Nephron progenitor cell (in vitro differentiated cells): Measurements from ENCODE around the gene HGF.

ENCODE experiments used
- DNase-seq: peaks from one replicate; pipeline ENCODE4 v3.0.0; 2021
- H3K27ac Mint-ChIP-seq: 2 replicates; pipeline ENCODE4 v1.8.0; 2021; ENCODE audit warnings: mild to moderate bottlenecking, moderate library complexity, mixed read lengths
- H3K27me3 Mint-ChIP-seq: 2 replicates; pipeline ENCODE4 v1.8.0; 2021; ENCODE audit warnings: mild to moderate bottlenecking, low read depth, mixed read lengths; ENCODE audit not compliant: poor library complexity
- H3K36me3 Mint-ChIP-seq: 2 replicates; pipeline ENCODE4 v1.8.0; 2021; ENCODE audit warnings: low read depth, mixed read lengths
- H3K4me1 Mint-ChIP-seq: 2 replicates; pipeline ENCODE4 v1.8.0; 2021; ENCODE audit warnings: mixed read lengths
- H3K4me3 Mint-ChIP-seq: 2 replicates; pipeline ENCODE4 v1.8.0; 2021; ENCODE audit warnings: mild to moderate bottlenecking, moderate library complexity, mixed read lengths
- H3K9me3 Mint-ChIP-seq: 2 replicates; pipeline ENCODE4 v1.8.0; 2021; ENCODE audit warnings: mild to moderate bottlenecking, moderate library complexity, mixed read lengths
- CTCF ChIP-seq: fragments of 200-600 bp; sonication (generic); IDR thresholded peaks from 2 replicates; pipeline ENCODE4 v1.5.0; 2021; ENCODE audit warnings: antibody characterized with exemption

The HGF gene

GRCh38 chr7:81721437-81721836 lies 48.4 kb downstream of the HGF start:
- no peak for DNase-seq
- Mint-ChIP-seq H3K4me3 (no peak overlapping the region), H3K27me3 (peaks cover 3% of the 10 kb centered on the region), H3K36me3 (no peaks in the 10 kb centered on the region), H3K4me1 (no peaks in the 10 kb centered on the region), H3K9me3 (no peaks in the 10 kb centered on the region), H3K27ac (no peak overlapping the region)
- no peak for TF ChIP-seq CTCF

- H3K4me3 Mint-ChIP-seq: no peak overlapping the region
- no peaks in the 10 kb centered on the region for H3K27me3 Mint-ChIP-seq
- no peak overlapping the region for H3K27ac Mint-ChIP-seq
- DNase-seq: no peak
- H3K4me1 Mint-ChIP-seq: no peaks in the 10 kb centered on the region
- TF ChIP-seq CTCF: no peak
- H3K9me3 Mint-ChIP-seq: no peaks in the 10 kb centered on the region
- H3K36me3 Mint-ChIP-seq: no peaks in the 10 kb centered on the region
These were observed 50.0 kb downstream of the HGF start for GRCh38 chr7:81719865-81720264.

GRCh38 chr7:81715984-81716588 lies 53.8 kb downstream of the HGF start:
- H3K4me1 Mint-ChIP-seq: no peaks in the 10 kb centered on the region
- no peaks in the 10 kb centered on the region for H3K9me3 Mint-ChIP-seq
- no peak for DNase-seq
- no peak overlapping the region for H3K27ac Mint-ChIP-seq
- H3K4me3 Mint-ChIP-seq: no peak overlapping the region
- H3K27me3 Mint-ChIP-seq: no peaks in the 10 kb centered on the region
- H3K36me3 Mint-ChIP-seq: no peaks in the 10 kb centered on the region
- TF ChIP-seq CTCF: no peak

GRCh38 chr7:81714306-81714705 lies 55.5 kb downstream of the HGF start:
- Mint-ChIP-seq H3K36me3 (no peaks in the 10 kb centered on the region), H3K4me3 (no peak overlapping the region), H3K4me1 (no peaks in the 10 kb centered on the region), H3K9me3 (no peaks in the 10 kb centered on the region), H3K27me3 (no peaks in the 10 kb centered on the region), H3K27ac (no peak overlapping the region)
- no peak for DNase-seq
- no peak for TF ChIP-seq CTCF

- no peak overlapping the region for H3K4me3 Mint-ChIP-seq
- H3K9me3 Mint-ChIP-seq: no peaks in the 10 kb centered on the region
- H3K36me3 Mint-ChIP-seq: no peaks in the 10 kb centered on the region
- TF ChIP-seq CTCF: no peak
- H3K27ac Mint-ChIP-seq: no peak overlapping the region
- H3K4me1 Mint-ChIP-seq: no peaks in the 10 kb centered on the region
- H3K27me3 Mint-ChIP-seq: no peaks in the 10 kb centered on the region
- DNase-seq: no peak
These were observed 59.1 kb downstream of the HGF start for GRCh38 chr7:81710751-81711150.

- H3K9me3 Mint-ChIP-seq: no peaks in the 10 kb centered on the region
- no peak for TF ChIP-seq CTCF
- no peak overlapping the region for H3K4me3 Mint-ChIP-seq
- no peaks in the 10 kb centered on the region for H3K36me3 Mint-ChIP-seq
- H3K27me3 Mint-ChIP-seq: no peaks in the 10 kb centered on the region
- DNase-seq: no peak
- H3K4me1 Mint-ChIP-seq: no peaks in the 10 kb centered on the region
- no peak overlapping the region for H3K27ac Mint-ChIP-seq
These were observed 60.0 kb downstream of the HGF start for GRCh38 chr7:81709836-81710235.
